Measurements from ENCODE around the gene ZFP36. TPM values are rescaled to one million over a fixed set of nuclear protein-coding genes. Genes with fewer than 3 reads are reported as not detected.

ZFP36 gene
- total and polyA plus RNA-seq, 7 experiments from 2014 or later = 72.1 to 1,250 (median 177) TPM

DNA sequence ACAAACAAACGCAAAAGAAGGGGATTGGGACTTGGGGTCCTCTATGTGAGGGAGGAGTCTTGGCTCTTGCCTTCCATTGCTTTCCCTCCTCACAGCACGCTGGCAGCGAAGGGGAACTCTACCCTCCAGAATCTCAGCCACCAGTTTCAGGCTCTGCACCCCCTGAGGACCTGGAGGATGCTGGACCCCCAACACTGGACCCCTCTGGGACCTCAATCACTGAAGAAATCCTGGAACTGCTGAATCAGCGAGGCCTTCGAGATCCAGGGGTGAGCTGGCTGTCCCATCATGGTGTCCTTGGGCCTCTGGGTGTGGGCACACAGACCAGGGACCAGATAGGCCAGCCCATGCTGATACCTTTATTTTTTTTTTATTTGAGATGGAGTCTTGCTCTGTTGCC, 15.4 kb downstream of the ZFP36 start:
- Histone ChIP-seq H3K36me3 (ENCODE audit: control insufficient read depth in 2 of 3, insufficient read depth in 3 of 3, low read length in 3 of 3) (peaks cover 0 to 57% (median 0%) of the 10 kb centered on the region in 3 experiments), H3K4me3 (ENCODE audit: low read length) (no peak overlapping the region), H3K9me3 (ENCODE audit: control insufficient read depth in 2 of 3, low read length in 3 of 3) (no peaks in the 10 kb centered on the region), H3K27me3 (ENCODE audit: control insufficient read depth in 2 of 2, insufficient read depth in 2 of 2, low read length in 2 of 2) (no peaks in the 10 kb centered on the region), H3K4me1 (ENCODE audit: control insufficient read depth in 2 of 2, insufficient read depth in 2 of 2, low read length in 2 of 2) (no peaks in the 10 kb centered on the region), H3K27ac (ENCODE audit: low read depth, low read length) (no peak overlapping the region)
- Mint-ChIP-seq H3K4me3 (no peak overlapping the region), H3K4me1 (peaks cover 0 to 6% (median 0%) of the 10 kb centered on the region in 7 donors), H3K9me3 (no peaks in the 10 kb centered on the region), H3K27me3 (no peaks in the 10 kb centered on the region), H3K27ac (peak overlapping the region in 2 of 9 donors; percentile 15 to 38), H3K36me3 (peaks cover 0 to 22% (median 3%) of the 10 kb centered on the region in 5 donors)
- intact Hi-C loops (cut with micrococcal nuclease) = no loop called here
- DNase-seq = no peak
- CTCF ChIA-PET = no interaction called here
- ATAC-seq = no peak
- POLR2A ChIA-PET = interaction anchor here (1.4 to 6.9 kb wide), 2 partner anchors 14 to 23 kb away, joined by 3 to 46 read pairs; partner anchors contain the start of genes RPS16 and SUPT5H

DNA sequence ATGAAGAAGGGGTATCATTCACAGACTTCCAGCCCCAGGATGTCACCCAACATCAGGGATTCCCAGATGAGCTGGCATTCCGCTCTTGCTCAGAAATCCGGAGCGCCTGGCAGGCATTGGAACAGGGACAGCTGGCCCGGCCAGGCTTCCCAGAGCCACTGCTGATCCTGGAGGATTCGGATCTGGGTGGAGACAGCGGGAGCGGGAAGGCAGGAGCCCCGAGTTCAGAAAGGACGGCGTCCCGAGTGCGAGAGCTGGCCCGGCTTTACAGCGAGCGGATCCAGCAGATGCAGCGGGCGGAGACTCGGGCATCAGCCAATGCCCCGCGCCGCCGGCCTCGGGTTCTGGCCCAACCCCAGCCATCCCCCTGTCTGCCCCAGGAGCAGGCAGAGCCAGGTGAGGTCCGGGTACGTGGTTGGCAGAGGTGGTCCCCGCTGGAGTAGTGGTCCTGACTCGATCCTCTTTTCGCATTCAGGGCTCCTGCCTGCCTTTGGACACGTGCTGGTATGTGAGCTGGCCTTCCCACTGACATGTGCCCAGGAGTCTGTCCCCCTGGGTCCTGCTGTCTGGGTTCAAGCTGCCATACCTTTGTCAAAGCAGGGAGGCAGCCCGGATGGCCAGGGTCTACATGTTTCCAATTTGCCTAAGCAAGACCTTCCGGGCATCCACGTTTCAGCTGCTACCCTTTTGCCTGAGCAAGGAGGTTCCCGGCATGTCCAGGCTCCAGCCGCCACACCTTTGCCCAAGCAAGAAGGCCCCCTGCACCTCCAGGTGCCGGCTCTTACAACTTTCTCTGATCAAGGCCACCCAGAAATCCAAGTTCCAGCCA, 16.8 kb downstream of the ZFP36 start:
- H3K4me3 Mint-ChIP-seq = no peak overlapping the region
- no peaks in the 10 kb centered on the region for H3K27me3 ChIP-seq (ENCODE audit: control insufficient read depth in 2 of 2, insufficient read depth in 2 of 2, low read length in 2 of 2)
- ChIA-PET POLR2A (interaction anchor here (1.4 to 6.9 kb wide), 2 partner anchors 12 to 25 kb away, joined by 4 to 46 read pairs; partner anchors contain the start of gene RPS16), CTCF (no interaction called here)
- no peaks in the 10 kb centered on the region for H3K4me1 ChIP-seq (ENCODE audit: control insufficient read depth in 2 of 2, insufficient read depth in 2 of 2, low read length in 2 of 2)
- no peak overlapping the region for H3K27ac ChIP-seq (ENCODE audit: low read depth, low read length)
- H3K4me1 Mint-ChIP-seq = peaks cover 0 to 6% (median 0%) of the 10 kb centered on the region in 7 donors
- intact Hi-C loops (cut with micrococcal nuclease) = no loop called here
- no peak overlapping the region for H3K4me3 ChIP-seq (ENCODE audit: low read length)
- H3K9me3 Mint-ChIP-seq = no peaks in the 10 kb centered on the region
- peak overlapping the region in 2 of 9 donors; percentile 47 to 55 for H3K27ac Mint-ChIP-seq
- peaks cover 0 to 19% (median 3%) of the 10 kb centered on the region in 5 donors for H3K36me3 Mint-ChIP-seq
- ATAC-seq = no peak
- DNase-seq = no peak
- no peaks in the 10 kb centered on the region for H3K27me3 Mint-ChIP-seq
- H3K9me3 ChIP-seq (ENCODE audit: control insufficient read depth in 2 of 3, low read length in 3 of 3) = no peaks in the 10 kb centered on the region
- H3K36me3 ChIP-seq (ENCODE audit: control insufficient read depth in 2 of 3, insufficient read depth in 3 of 3, low read length in 3 of 3) = peaks cover 0 to 51% (median 0%) of the 10 kb centered on the region in 3 experiments

GRCh38 chr19:39424934-39425333, 18.3 kb downstream of the ZFP36 start:
- Mint-ChIP-seq H3K4me3 (no peak overlapping the region), H3K27me3 (no peaks in the 10 kb centered on the region), H3K9me3 (peaks cover 0 to 1% (median 0%) of the 10 kb centered on the region in 11 donors), H3K4me1 (peaks cover 0 to 6% (median 0%) of the 10 kb centered on the region in 7 donors), H3K27ac (peak overlapping the region in 1 of 9 donors; percentile 24), H3K36me3 (peaks cover 0 to 13% (median 3%) of the 10 kb centered on the region in 5 donors)
- no peak for ATAC-seq
- DNase-seq = no peak
- Histone ChIP-seq H3K27me3 (ENCODE audit: control insufficient read depth in 2 of 2, insufficient read depth in 2 of 2, low read length in 2 of 2) (no peaks in the 10 kb centered on the region), H3K4me3 (ENCODE audit: low read length) (no peak overlapping the region), H3K27ac (ENCODE audit: low read depth, low read length) (no peak overlapping the region), H3K9me3 (ENCODE audit: control insufficient read depth in 2 of 3, low read length in 3 of 3) (no peaks in the 10 kb centered on the region), H3K36me3 (ENCODE audit: control insufficient read depth in 2 of 3, insufficient read depth in 3 of 3, low read length in 3 of 3) (peaks cover 0 to 43% (median 0%) of the 10 kb centered on the region in 3 experiments), H3K4me1 (ENCODE audit: control insufficient read depth in 2 of 2, insufficient read depth in 2 of 2, low read length in 2 of 2) (no peaks in the 10 kb centered on the region)
- ChIA-PET CTCF (no interaction called here), POLR2A (interaction anchor here (0.8 to 6.9 kb wide), 3 partner anchors 10 to 27 kb away, joined by 4 to 46 read pairs (median 4); partner anchors contain the start of gene RPS16)
- intact Hi-C loops (cut with micrococcal nuclease) = no loop called here

DNA sequence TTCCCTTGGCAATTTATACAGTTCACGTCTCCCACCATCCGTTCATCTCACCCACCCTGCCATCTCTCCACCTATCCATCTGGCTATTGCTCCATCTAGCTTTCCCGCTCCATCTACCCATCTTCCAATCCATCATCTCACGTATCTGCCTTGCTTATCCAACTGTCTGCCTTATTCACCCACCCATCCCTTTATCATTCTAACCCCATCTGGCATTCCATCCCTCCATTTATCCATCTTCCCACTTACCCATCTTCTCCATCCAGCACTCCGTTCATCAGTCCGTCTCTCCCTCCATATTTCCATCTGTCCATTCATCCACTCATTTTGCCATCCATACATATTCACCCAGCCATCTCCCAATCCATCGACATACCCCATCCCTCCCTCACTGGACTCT, 19.1 kb downstream of the ZFP36 start:
- DNase-seq (no peak), ATAC-seq (no peak)
- intact Hi-C loops (cut with micrococcal nuclease) = no loop called here
- Histone ChIP-seq H3K27me3 (ENCODE audit: control insufficient read depth in 2 of 2, insufficient read depth in 2 of 2, low read length in 2 of 2) (no peaks in the 10 kb centered on the region), H3K9me3 (ENCODE audit: control insufficient read depth in 2 of 3, low read length in 3 of 3) (no peaks in the 10 kb centered on the region), H3K4me1 (ENCODE audit: control insufficient read depth in 2 of 2, insufficient read depth in 2 of 2, low read length in 2 of 2) (peaks cover 0 to 5% of the 10 kb centered on the region in 2 donors), H3K36me3 (ENCODE audit: control insufficient read depth in 2 of 3, insufficient read depth in 3 of 3, low read length in 3 of 3) (peaks cover 0 to 43% (median 0%) of the 10 kb centered on the region in 3 experiments), H3K4me3 (ENCODE audit: low read length) (no peak overlapping the region), H3K27ac (ENCODE audit: low read depth, low read length) (no peak overlapping the region)
- Mint-ChIP-seq H3K36me3 (peaks cover 0 to 13% (median 3%) of the 10 kb centered on the region in 5 donors), H3K4me1 (peaks cover 0 to 9% (median 3%) of the 10 kb centered on the region in 7 donors), H3K9me3 (peaks cover 0 to 1% (median 0%) of the 10 kb centered on the region in 11 donors), H3K27ac (peak overlapping the region in 1 of 9 donors; percentile 8), H3K4me3 (no peak overlapping the region), H3K27me3 (no peaks in the 10 kb centered on the region)
- CTCF ChIA-PET = interaction anchor here (0.8 kb wide), 1 partner anchor 11 kb away, joined by 5 read pairs; no protein-coding TSS in a partner anchor
- POLR2A ChIA-PET = interaction anchor here (0.7 to 6.9 kb wide), 4 partner anchors 9 to 19 kb away, joined by 3 to 46 read pairs (median 4); partner anchors contain the start of genes RPS16 and SUPT5H

DNA sequence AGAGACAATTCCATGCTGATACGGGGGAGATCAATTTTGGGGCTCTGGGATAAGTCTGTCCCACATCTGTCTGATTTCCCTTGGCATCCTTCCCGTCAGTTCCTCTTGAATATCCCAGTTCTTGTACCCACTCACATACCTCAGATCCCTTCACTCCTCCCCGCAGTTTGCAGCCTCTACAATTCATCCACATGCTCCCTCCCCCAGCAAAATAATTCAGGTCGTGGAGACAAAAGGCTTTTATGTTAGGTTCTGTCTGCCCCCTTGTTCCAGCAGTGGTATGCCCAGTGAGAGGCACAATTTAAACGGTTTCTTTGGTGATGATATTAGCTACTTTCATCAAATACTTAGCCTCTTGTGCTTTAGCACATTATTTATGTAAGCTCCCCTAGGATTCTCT, 19.5 kb downstream of the ZFP36 start:
- H3K4me1 Mint-ChIP-seq = peaks cover 0 to 9% (median 3%) of the 10 kb centered on the region in 7 donors
- H3K36me3 Mint-ChIP-seq = peaks cover 0 to 13% (median 3%) of the 10 kb centered on the region in 5 donors
- no peak overlapping the region for H3K4me3 Mint-ChIP-seq
- ATAC-seq (no peak), DNase-seq (no peak)
- ChIA-PET POLR2A (interaction anchor here (0.7 to 6.9 kb wide), 4 partner anchors 9 to 19 kb away, joined by 3 to 46 read pairs (median 4); partner anchors contain the start of genes RPS16 and SUPT5H), CTCF (no interaction called here)
- Histone ChIP-seq H3K36me3 (ENCODE audit: control insufficient read depth in 2 of 3, insufficient read depth in 3 of 3, low read length in 3 of 3) (peaks cover 0 to 43% (median 0%) of the 10 kb centered on the region in 3 experiments), H3K4me3 (ENCODE audit: low read length) (no peak overlapping the region), H3K27me3 (ENCODE audit: control insufficient read depth in 2 of 2, insufficient read depth in 2 of 2, low read length in 2 of 2) (no peaks in the 10 kb centered on the region), H3K4me1 (ENCODE audit: control insufficient read depth in 2 of 2, insufficient read depth in 2 of 2, low read length in 2 of 2) (peaks cover 0 to 7% of the 10 kb centered on the region in 2 donors), H3K9me3 (ENCODE audit: control insufficient read depth in 2 of 3, low read length in 3 of 3) (no peaks in the 10 kb centered on the region), H3K27ac (ENCODE audit: low read depth, low read length) (no peak overlapping the region)
- intact Hi-C loops (cut with micrococcal nuclease) = no loop called here
- H3K9me3 Mint-ChIP-seq = peaks cover 0 to 1% (median 0%) of the 10 kb centered on the region in 11 donors
- H3K27me3 Mint-ChIP-seq = no peaks in the 10 kb centered on the region
- peak overlapping the region in 3 of 9 donors; percentile 6 to 8 (median 7) for H3K27ac Mint-ChIP-seq

DNA sequence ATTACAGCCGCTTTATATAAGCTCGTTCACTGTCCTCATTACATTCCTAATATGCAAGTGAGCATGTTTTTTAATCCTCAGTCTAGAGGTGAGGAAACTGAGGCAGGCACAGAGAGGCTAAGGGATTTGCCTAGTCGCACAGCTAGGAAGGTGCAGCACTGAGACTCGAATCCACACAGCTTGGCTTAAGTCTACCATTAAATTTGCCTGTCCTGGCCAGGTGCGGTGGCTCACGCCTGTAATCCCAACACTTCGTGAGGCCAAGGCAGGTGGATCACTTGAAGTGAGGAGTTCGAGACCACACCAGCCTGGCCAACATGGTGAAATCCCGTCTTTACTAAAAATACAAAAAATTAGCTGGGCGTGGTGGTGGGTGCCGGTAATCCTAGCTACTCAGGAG, 21.1 kb downstream of the ZFP36 start:
- Mint-ChIP-seq H3K27me3 (no peaks in the 10 kb centered on the region), H3K9me3 (peaks cover 0 to 1% (median 0%) of the 10 kb centered on the region in 11 donors), H3K4me1 (peaks cover 0 to 16% (median 4%) of the 10 kb centered on the region in 7 donors), H3K36me3 (peaks cover 0 to 17% (median 4%) of the 10 kb centered on the region in 5 donors), H3K4me3 (no peak overlapping the region), H3K27ac (no peak overlapping the region)
- DNase-seq = no peak
- CTCF ChIA-PET = no interaction called here
- Histone ChIP-seq H3K27me3 (ENCODE audit: control insufficient read depth in 2 of 2, insufficient read depth in 2 of 2, low read length in 2 of 2) (no peaks in the 10 kb centered on the region), H3K4me1 (ENCODE audit: control insufficient read depth in 2 of 2, insufficient read depth in 2 of 2, low read length in 2 of 2) (peaks cover 0 to 9% of the 10 kb centered on the region in 2 donors), H3K27ac (ENCODE audit: low read depth, low read length) (no peak overlapping the region), H3K9me3 (ENCODE audit: control insufficient read depth in 2 of 3, low read length in 3 of 3) (no peaks in the 10 kb centered on the region), H3K36me3 (ENCODE audit: control insufficient read depth in 2 of 3, insufficient read depth in 3 of 3, low read length in 3 of 3) (peaks cover 0 to 43% (median 0%) of the 10 kb centered on the region in 3 experiments), H3K4me3 (ENCODE audit: low read length) (no peak overlapping the region)
- POLR2A ChIA-PET = interaction anchor here (0.7 to 6.9 kb wide), 6 partner anchors 8 to 21 kb away, joined by 4 to 46 read pairs (median 6); partner anchors contain the start of genes PLEKHG2, RPS16 and ZFP36
- ATAC-seq = no peak
- intact Hi-C loops (cut with micrococcal nuclease) = no loop called here
